ENCODE measurements around the gene ARHGAP28. TPM values are rescaled to one million over a fixed set of nuclear protein-coding genes. Genes with fewer than 3 reads are reported as not detected.

The ARHGAP28 gene
- total RNA-seq, 1 donor from 2014 or later: 350 TPM

DNA sequence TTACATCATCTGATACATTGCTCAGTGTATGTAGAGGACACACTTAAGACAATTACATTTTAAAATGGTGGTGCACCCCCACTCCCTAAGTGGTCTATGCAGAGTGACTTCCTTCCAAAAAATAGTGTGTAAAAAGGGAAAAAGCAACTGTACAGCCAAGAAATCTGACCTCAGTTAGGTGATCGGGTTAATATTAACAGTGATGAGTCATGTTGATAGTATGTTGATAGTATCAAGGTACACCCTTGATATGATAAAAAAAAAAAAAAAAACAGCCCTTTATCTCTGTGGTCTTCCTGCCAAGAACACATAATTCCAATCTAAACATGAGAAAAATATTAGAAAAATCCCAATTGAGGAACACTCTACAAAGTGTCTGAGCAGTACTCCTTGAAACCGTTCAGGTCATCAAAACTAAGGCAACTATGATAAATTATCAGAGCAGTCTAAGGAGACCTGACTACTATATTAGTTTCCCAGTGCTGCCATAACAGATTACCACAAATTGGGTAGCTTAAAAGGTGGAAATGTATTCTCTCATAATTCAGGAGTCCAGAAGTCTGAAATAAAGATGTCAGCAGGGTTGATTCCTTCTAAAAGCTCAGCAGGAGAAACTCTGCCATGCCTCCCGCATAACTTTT, 171.9 kb downstream of the ARHGAP28 start:
- H3K36me3 Mint-ChIP-seq (ENCODE audit: low read depth, unreplicated experiment): peaks cover 34% of the 10 kb centered on the region
- H3K4me1 Mint-ChIP-seq (ENCODE audit: unreplicated experiment): no peaks in the 10 kb centered on the region
- TF ChIP-seq, protein P1, sequence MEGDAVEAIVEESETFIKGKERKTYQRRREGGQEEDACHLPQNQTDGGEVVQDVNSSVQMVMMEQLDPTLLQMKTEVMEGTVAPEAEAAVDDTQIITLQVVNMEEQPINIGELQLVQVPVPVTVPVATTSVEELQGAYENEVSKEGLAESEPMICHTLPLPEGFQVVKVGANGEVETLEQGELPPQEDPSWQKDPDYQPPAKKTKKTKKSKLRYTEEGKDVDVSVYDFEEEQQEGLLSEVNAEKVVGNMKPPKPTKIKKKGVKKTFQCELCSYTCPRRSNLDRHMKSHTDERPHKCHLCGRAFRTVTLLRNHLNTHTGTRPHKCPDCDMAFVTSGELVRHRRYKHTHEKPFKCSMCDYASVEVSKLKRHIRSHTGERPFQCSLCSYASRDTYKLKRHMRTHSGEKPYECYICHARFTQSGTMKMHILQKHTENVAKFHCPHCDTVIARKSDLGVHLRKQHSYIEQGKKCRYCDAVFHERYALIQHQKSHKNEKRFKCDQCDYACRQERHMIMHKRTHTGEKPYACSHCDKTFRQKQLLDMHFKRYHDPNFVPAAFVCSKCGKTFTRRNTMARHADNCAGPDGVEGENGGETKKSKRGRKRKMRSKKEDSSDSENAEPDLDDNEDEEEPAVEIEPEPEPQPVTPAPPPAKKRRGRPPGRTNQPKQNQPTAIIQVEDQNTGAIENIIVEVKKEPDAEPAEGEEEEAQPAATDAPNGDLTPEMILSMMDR (IDR thresholded peaks at IDR 0.05; ENCODE audit: unreplicated experiment): no peak
- DNase-seq (ENCODE audit: low spot score): no peak
- H3K9me3 Mint-ChIP-seq (ENCODE audit: unreplicated experiment): no peaks in the 10 kb centered on the region
- H3K4me3 Mint-ChIP-seq (ENCODE audit: unreplicated experiment): no peak overlapping the region
- H3K27ac Mint-ChIP-seq (ENCODE audit: unreplicated experiment): no peak overlapping the region
- peaks cover 1% of the 10 kb centered on the region for H3K27me3 Mint-ChIP-seq (ENCODE audit: unreplicated experiment)

DNA sequence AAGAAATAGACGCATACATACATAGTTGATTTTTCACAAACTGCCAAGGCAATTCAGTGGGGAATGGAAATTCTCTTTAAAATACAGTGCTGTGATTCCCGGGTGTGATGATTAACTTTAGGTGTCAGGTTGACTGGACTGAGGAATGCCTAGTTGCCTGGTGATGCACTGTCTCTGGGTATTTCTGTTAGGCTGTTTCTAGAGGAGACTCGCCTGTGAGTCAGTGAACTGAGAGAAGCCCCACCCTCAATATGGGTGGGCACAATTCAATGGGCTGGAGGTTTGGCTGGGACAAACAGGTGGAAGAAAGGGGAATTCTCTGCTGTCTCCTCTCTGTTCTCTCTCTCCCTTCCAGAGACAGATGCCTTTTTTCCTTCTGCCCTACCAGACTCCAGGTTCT, 187.6 kb downstream of the ARHGAP28 start:
- Mint-ChIP-seq H3K27ac (ENCODE audit: unreplicated experiment) (no peak overlapping the region), H3K36me3 (ENCODE audit: low read depth, unreplicated experiment) (peaks cover 9% of the 10 kb centered on the region), H3K4me3 (ENCODE audit: unreplicated experiment) (no peak overlapping the region), H3K4me1 (ENCODE audit: unreplicated experiment) (peaks cover 8% of the 10 kb centered on the region), H3K27me3 (ENCODE audit: unreplicated experiment) (peaks cover 6% of the 10 kb centered on the region), H3K9me3 (ENCODE audit: unreplicated experiment) (no peaks in the 10 kb centered on the region)
- TF ChIP-seq, protein P1 (IDR thresholded peaks at IDR 0.05; ENCODE audit: unreplicated experiment): no peak
- DNase-seq (ENCODE audit: low spot score): no peak

DNA sequence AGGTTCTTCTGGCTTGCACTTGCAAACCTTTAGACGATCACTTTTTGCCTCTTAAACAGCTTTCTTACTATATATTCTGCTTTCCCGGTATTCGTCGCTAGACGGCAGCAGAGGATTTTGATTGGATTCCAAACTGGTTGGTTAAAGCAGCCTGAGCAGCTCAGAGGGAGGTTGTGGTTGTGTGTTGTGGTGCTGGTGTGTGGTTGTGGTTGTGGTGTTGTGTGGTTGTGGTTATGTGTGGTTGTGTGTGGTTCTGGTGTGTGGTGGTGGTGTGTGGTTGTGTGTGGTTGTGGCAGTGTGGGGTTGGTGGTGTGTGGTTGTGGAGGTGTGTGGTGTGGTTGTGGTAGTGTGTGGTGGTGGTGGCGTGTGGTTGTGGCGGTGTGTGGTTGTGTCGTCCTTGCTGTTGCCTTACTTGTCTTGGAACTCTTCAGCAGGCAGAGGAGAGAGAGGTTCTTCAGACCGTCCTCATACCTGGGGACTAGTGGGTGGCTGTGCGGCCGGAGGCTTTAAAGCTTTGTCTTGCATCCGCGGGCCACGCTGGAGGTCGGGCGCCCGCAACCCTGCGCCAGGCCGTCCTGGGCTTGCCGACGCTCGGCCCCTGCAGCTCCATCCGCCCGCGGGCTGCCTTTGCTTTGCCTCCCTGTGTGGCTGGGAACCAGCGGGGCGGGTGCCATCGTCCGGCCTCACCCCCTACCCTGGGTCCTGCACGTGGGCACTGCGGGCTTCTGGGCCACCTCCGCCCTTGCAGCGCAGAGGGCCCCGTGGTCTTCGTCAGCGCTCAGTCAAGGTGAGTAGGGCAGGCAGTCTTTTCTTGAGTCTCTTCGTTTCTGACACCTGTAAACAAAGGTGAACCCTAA, 190.8 kb downstream of the ARHGAP28 start:
- Mint-ChIP-seq H3K36me3 (ENCODE audit: low read depth, unreplicated experiment) (peaks cover 4% of the 10 kb centered on the region), H3K4me1 (ENCODE audit: unreplicated experiment) (peaks cover 28% of the 10 kb centered on the region), H3K9me3 (ENCODE audit: unreplicated experiment) (no peaks in the 10 kb centered on the region), H3K4me3 (ENCODE audit: unreplicated experiment) (no peak overlapping the region), H3K27me3 (ENCODE audit: unreplicated experiment) (peaks cover 6% of the 10 kb centered on the region), H3K27ac (ENCODE audit: unreplicated experiment) (peak overlapping the region; percentile 65)
- peak; percentile 80 for DNase-seq (ENCODE audit: low spot score)
- TF ChIP-seq, protein P1 (IDR thresholded peaks at IDR 0.05; ENCODE audit: unreplicated experiment): peak; percentile 64

DNA sequence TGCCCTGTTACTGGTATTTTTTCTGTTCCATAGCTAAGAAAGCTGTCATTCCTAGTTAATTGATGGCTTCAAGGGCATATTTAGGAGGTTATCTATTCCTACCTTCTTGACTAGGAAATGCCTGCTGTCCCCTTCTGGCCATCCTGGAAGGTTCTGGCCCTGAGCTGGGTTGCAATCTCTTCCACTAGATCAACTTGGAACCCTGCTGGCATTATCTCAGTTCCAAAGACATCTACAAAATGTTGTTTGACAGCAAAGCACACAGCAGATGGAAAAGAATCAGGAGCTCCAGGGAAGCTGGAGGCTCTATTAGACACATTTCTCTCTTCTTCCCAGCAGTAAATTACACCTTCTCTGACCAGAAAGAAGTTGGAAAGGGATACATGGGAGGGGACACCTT, 192.1 kb downstream of the ARHGAP28 start:
- H3K9me3 Mint-ChIP-seq (ENCODE audit: unreplicated experiment): no peaks in the 10 kb centered on the region
- peaks cover 34% of the 10 kb centered on the region for H3K4me1 Mint-ChIP-seq (ENCODE audit: unreplicated experiment)
- no peak overlapping the region for H3K27ac Mint-ChIP-seq (ENCODE audit: unreplicated experiment)
- TF ChIP-seq, protein P1 (IDR thresholded peaks at IDR 0.05; ENCODE audit: unreplicated experiment): no peak
- no peak for DNase-seq (ENCODE audit: low spot score)
- no peak overlapping the region for H3K4me3 Mint-ChIP-seq (ENCODE audit: unreplicated experiment)
- H3K27me3 Mint-ChIP-seq (ENCODE audit: unreplicated experiment): peaks cover 4% of the 10 kb centered on the region
- no peaks in the 10 kb centered on the region for H3K36me3 Mint-ChIP-seq (ENCODE audit: low read depth, unreplicated experiment)

DNA sequence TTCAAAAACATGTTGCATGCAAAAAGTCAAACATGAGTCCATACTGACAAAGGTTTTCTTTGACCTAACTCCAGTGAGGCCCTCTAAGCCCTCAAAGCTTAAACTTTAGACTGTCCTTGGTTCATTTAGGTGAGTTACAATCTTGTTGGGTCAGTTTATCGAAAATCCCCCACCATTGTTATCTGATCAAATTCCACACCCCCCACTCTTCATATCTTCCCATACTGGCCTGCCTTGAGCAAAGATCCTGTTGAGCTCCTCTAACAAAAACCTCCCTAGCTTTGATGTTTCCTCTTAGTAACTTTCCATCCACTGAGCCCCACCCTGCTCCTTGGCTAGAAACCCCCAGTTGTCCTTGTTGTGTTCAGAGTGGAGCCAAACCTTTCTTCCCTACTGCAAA, 193.7 kb downstream of the ARHGAP28 start:
- Mint-ChIP-seq H3K36me3 (ENCODE audit: low read depth, unreplicated experiment) (no peaks in the 10 kb centered on the region), H3K4me1 (ENCODE audit: unreplicated experiment) (peaks cover 46% of the 10 kb centered on the region), H3K27me3 (ENCODE audit: unreplicated experiment) (peaks cover 4% of the 10 kb centered on the region), H3K9me3 (ENCODE audit: unreplicated experiment) (no peaks in the 10 kb centered on the region), H3K27ac (ENCODE audit: unreplicated experiment) (peak overlapping the region; percentile 94), H3K4me3 (ENCODE audit: unreplicated experiment) (no peak overlapping the region)
- TF ChIP-seq, protein P1 (IDR thresholded peaks at IDR 0.05; ENCODE audit: unreplicated experiment): no peak
- DNase-seq (ENCODE audit: low spot score): no peak

All from endothelial cell (in vitro differentiated cells).